WERI-Rb-1 (cell line): ENCODE measurements around the gene CALCOCO1.

Experiments used
- DNase-seq: peaks from one replicate; pipeline ENCODE4 v3.0.0-alpha.2; 2020
- H3K27ac ChIP-seq: fragments of 250-450 bp; sonication (Bioruptor Pico); 2 replicates; pipeline ENCODE4 v1.5.1; 2020; ENCODE audit warnings: mild to moderate bottlenecking, moderate library complexity
- H3K27me3 ChIP-seq: fragments of 250-450 bp; sonication (Bioruptor Pico); 2 replicates; pipeline ENCODE4 v1.5.1; 2021; ENCODE audit warnings: mild to moderate bottlenecking, low read depth, moderate library complexity; ENCODE audit not compliant: insufficient read depth, severe bottlenecking
- H3K36me3 ChIP-seq: fragments of 250-450 bp; sonication (Bioruptor Pico); 2 replicates; pipeline ENCODE4 v1.5.1; 2020; ENCODE audit warnings: mild to moderate bottlenecking, moderate library complexity
- H3K4me3 ChIP-seq: 2 replicates; pipeline ENCODE4 v1.5.1; 2011; ENCODE audit warnings: low read depth, mild to moderate bottlenecking, control low read depth, low read length
- H3K9me3 ChIP-seq: fragments of 250-450 bp; sonication (Bioruptor Pico); 2 replicates; pipeline ENCODE4 v1.5.1; 2021; ENCODE audit warnings: mild to moderate bottlenecking, moderate library complexity; ENCODE audit not compliant: severe bottlenecking
- TF ChIP-seq, protein P1 (sequence below): IDR thresholded peaks from 2 replicates; pipeline ENCODE4 v1.5.1; 2011; ENCODE audit warnings: low read depth, mild to moderate bottlenecking, control low read depth, inconsistent platforms, low read length

CALCOCO1 gene

DNA sequence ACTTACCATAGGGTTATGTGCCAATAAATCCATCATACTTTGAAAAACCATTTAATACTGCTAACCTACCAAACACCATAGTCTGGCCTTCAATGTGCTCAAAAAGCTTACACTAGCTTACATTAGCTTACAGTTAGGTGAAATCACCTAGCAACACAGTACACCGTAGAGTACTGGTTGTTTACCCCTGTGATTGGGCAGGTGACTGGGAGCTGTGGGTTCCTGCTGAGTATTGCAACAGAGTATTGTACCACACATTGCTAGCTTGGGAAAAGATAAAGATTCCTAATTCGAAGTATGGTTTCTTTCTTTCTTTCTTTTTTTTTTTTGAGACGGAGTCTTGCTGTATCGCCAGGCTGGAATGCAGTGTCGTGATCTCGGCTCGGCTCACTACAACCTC, 56.9 kb downstream of the CALCOCO1 start:
- Histone ChIP-seq H3K36me3 (peaks cover 78% of the 10 kb centered on the region), H3K4me3 (no peak overlapping the region)
- TF ChIP-seq, protein P1, sequence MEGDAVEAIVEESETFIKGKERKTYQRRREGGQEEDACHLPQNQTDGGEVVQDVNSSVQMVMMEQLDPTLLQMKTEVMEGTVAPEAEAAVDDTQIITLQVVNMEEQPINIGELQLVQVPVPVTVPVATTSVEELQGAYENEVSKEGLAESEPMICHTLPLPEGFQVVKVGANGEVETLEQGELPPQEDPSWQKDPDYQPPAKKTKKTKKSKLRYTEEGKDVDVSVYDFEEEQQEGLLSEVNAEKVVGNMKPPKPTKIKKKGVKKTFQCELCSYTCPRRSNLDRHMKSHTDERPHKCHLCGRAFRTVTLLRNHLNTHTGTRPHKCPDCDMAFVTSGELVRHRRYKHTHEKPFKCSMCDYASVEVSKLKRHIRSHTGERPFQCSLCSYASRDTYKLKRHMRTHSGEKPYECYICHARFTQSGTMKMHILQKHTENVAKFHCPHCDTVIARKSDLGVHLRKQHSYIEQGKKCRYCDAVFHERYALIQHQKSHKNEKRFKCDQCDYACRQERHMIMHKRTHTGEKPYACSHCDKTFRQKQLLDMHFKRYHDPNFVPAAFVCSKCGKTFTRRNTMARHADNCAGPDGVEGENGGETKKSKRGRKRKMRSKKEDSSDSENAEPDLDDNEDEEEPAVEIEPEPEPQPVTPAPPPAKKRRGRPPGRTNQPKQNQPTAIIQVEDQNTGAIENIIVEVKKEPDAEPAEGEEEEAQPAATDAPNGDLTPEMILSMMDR: no peak

DNA sequence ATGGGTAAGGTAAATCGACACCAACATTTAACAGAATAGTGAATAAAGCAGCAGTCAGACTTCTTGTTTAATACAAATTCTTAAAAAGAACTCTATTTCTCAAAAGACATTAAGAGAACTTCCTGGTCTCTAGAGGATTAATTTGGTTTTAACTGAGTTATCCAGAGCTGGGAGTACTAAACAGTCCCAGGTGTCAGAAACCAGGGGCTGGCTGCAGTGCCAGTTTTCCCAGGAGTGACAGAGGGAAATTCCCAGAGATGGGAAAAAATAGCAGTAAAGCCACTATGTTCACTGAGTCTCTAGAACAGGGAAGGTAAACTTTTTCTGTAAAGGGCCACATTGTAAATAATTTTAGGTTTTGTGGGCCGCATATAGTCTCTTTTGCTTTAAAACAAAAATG, 60.2 kb downstream of the CALCOCO1 start:
- Histone ChIP-seq H3K36me3 (peaks cover 86% of the 10 kb centered on the region), H3K27me3 (no peaks in the 10 kb centered on the region), H3K27ac (no peak overlapping the region), H3K9me3 (no peaks in the 10 kb centered on the region), H3K4me3 (no peak overlapping the region)
- DNase-seq: no peak
- TF ChIP-seq, protein P1: no peak

More for the DNA sequence above, 56.9 kb downstream of the CALCOCO1 start:
- Histone ChIP-seq H3K9me3 (no peaks in the 10 kb centered on the region), H3K27ac (no peak overlapping the region), H3K27me3 (no peaks in the 10 kb centered on the region)
- DNase-seq: no peak

DNA sequence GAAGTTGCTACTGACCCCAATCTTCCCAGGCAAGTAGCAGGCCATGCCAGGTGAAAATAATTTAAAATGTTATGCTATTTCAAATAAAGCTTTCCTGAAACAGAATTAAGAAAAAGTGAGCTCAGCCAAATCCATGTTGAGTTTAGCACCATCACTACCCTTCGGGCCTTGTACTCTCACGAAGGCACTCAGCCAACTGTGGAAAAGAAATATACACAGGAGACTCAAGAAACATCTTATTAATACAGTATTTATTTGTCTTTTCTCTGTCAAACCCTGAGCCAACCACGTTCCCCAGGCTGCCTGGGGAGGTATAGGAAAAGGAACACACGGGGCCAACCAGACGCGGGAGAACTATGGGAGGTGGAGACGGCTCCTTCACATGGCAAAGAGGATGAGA, 62.3 kb downstream of the CALCOCO1 start:
- TF ChIP-seq, protein P1: no peak
- H3K36me3 ChIP-seq: peaks cover 70% of the 10 kb centered on the region
- no peak for DNase-seq
- no peak overlapping the region for H3K4me3 ChIP-seq
- H3K27ac ChIP-seq: no peak overlapping the region
- H3K27me3 ChIP-seq: no peaks in the 10 kb centered on the region
- no peaks in the 10 kb centered on the region for H3K9me3 ChIP-seq

DNA sequence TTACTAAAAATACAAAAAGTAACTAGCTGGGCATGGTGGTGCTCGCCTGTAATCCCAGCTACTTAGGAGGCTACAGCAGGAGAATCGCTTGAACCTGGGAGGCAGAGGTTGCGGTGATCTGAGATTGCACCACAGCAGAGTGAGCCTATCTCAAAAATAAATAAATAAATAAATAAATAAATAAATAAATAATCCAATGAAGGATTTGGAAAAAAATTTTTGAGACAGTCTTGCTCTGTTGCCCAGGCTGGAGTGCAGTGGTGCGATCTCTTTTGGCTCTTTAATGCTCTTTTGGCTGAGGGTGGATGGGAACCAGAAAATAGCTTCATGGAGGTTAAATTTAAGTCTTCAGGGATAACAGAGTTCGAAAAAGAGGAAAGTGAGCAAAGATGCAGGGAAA, 63.1 kb downstream of the CALCOCO1 start:
- no peaks in the 10 kb centered on the region for H3K27me3 ChIP-seq
- peaks cover 62% of the 10 kb centered on the region for H3K36me3 ChIP-seq
- no peak overlapping the region for H3K4me3 ChIP-seq
- H3K27ac ChIP-seq: no peak overlapping the region
- DNase-seq: no peak
- TF ChIP-seq, protein P1: no peak
- H3K9me3 ChIP-seq: no peaks in the 10 kb centered on the region

DNA sequence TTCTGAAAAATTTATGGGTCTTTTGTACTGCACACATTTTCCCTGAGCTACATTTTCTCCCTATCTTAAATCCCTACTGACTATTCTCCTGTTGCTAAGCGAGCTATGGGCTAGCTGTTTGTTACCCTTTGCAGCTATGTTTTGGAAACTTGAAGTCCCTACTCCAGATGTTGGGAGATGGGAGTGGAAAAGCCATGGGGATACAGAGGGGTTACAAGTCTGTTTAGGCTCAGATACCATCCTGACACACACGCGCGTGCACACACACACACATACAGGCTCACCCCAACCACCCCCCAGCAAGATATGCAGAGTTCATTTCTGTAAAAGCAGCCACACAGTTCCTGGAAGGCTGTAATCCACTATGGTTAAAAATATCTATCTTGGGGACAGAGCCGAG, 67.2 kb downstream of the CALCOCO1 start:
- no peaks in the 10 kb centered on the region for H3K27me3 ChIP-seq
- no peak for DNase-seq
- H3K9me3 ChIP-seq: no peaks in the 10 kb centered on the region
- H3K27ac ChIP-seq: no peak overlapping the region
- TF ChIP-seq, protein P1: no peak
- H3K36me3 ChIP-seq: peaks cover 27% of the 10 kb centered on the region
- no peak overlapping the region for H3K4me3 ChIP-seq

DNA sequence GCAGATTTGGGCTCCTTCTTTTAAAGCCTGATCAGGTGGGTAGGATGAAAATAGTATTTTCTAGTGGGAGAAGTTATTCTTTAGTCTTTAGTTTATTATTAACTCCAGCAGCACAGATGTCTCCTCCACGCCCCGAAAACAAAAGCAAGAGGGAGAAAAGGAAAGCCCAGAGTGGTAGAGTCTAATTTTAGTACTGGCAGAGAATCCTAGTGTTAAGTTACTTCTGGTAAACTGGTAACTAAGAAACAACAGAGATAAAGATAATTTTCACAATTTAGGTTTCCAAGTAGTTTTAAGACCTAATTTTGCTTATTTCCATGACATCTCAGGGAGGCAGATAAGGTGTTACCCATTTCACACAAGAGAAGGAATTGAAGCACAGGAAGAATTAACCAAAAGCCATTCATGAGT, 67.7 kb downstream of the CALCOCO1 start:
- DNase-seq: no peak
- Histone ChIP-seq H3K27ac (no peak overlapping the region), H3K36me3 (peaks cover 22% of the 10 kb centered on the region), H3K27me3 (no peaks in the 10 kb centered on the region), H3K4me3 (no peak overlapping the region), H3K9me3 (no peaks in the 10 kb centered on the region)
- TF ChIP-seq, protein P1: no peak
